NK-92 (cell line): Measurements from ENCODE around the gene ACTMAP.
"Not testable (repeated sequence)": the region's sequence is repeated elsewhere in the genome, so short reads cannot be mapped to it uniquely, and the experiment has no call there.

Experiments
- DNase-seq: peaks from one replicate; lab custom pipeline; 2025; ENCODE audit not compliant: unreplicated experiment; lab: John Stamatoyannopoulos, UW

Gene ACTMAP

DNA sequence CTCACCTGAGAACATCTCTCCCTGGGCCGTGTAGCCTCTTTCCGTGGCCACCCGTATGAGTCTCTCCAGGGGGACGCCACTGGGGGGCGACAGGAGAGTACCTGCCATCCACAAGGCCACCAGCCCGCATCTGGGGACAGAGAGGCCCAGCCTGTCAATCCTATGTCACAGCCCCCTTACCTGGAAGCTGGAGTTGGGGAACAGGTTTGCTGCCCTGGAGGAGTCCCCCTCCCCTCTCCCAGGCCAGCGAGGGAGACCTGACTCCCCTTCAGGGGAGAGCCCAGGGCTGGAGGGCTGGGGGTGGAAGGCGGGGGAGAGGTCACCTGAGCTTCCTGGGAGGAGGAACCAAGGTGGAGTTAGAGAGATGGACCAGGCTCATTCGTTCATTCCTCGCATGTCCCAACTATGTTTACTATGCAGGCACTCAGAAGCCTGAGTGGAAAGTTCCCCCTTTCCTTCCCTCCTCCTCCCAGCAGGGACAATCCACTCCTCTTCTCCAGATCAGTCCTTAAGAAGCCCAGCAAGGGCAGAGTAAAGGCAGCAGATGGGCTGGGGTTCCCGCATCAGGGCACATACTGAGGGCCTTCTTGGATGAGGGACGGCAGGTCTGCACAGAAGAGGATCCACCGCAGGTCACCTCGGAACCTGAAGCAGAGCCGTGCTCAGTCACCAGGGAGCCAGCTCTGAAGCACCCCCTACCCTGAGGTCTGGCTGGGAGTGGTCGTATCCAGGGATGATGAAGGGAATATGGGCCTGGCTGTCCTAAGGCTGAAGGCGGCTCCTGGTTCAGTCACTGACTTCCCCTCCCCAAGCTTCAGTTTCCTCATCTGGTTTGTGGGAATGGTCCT is 5.5 kb downstream of the ACTMAP start:
- DNase-seq: no peak

DNA sequence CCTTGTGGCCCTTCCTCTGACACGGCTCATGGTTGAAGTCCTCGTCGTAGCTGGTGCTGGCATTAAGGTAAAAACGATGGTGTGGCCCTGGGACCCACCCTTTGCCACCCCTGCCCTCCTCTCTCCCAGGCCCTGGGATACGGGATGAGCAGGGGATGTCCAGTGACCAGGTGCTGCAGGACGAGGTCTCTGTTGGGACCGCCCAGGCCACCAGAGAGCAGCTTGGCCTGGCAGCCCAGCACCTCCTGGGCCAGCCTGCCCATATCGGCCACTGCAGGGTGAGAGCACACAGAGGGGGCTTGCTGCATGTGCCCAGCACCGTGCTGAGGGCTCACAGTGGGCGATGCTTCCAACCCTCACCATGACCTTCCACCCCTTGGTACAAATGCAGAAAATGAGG is 6.4 kb downstream of the ACTMAP start:
- no peak for DNase-seq

DNA sequence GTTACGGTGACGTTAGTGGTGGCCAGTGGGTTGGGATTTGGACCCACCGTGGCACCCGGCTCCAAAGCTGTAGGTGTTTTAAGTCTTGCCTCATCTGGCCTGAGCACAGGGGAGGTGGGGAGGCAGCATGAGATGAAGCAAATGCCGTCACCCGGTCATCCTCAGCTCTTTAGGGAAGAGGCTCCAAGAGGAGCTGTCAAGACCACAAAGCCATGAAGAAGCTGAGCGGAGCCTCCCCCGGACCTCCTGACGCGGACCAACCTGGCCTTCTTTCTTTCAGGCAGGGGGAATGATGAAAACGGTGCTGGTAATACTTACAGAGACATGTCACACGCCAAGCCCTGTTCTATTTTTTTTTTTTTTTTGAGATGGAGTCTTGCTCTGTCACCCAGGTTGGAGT is 7.4 kb downstream of the ACTMAP start:
- no peak for DNase-seq

DNA sequence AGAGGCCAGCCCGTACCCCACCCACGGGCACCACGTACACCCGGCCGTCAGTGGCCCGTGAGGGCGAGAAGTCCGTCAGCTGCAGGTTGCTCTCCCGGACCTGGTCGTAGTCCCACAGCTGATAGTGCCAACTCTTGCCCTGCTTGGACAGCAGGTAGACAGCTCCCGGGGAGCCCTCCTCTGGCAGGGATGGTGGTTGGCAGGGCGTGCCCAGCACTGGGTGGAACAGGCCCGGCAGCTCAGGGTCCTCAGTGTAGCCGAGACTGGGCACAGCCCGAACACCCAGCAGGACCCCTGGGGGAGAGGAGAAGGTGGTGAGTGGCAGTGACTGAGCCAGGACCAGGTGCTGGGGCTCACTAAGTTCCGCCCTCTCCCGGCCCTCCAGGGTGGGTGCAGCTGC is 7.8 kb downstream of the ACTMAP start:
- DNase-seq: no peak

DNA sequence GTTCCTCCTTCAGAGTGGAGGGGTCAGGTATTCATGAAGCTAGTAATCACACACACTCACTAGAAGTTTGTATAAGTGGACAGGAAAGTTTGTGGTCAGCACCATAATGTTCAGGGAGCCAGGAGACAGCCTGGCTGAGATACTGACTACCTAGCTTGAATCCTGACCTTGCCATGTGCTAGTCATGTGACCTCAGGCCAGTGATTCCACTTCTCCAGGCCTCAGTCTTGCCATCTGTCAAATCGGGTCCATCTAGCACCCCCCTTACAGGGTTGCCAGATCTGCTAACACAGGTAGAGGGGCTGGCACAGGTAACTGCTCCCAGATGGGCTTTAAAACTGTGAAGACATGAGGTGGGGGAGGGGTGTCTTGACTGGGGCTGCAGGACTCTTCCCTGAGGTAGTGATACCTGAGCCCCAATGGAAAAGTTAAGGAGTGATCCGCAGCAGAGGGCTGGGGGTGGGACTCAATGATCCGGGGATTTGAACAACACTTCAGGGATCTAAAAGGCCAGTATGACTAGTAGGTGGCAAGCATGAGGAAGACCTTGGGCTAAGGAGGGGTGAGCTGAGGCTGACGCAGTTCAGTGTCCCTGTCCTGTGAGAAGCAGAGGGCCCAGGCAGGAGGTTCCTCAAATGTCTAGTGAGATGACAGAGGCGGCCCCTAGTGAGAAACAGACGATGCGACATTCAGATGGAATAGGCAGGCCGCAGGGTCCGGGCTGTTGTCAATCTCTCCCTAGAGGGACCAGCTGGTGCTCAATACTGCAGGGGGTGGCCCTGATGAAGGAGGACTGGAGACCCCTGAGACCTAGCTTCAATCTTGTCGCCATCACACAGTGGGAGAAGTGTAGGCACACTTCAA is 8.5 kb downstream of the ACTMAP start:
- DNase-seq: no peak

DNA sequence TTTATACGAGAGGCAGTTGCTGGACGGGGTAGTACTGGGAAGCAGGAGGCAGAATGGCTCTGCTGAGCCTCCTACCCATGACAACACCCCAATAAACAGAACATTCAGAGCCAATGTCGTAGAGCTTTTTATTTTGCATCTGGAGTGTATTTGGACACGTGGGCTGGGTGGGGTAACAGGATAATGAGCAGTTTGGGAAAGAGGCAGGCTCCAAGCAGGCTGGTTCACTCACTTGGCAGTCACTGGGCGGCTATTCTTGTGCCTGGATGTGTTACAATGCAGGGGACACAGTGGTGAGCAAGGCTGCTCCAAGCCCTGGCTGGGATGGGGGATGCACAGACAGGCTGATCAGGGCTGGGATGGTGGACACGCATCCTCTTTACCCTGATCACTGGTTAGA is 9.5 kb downstream of the ACTMAP start:
- DNase-seq: no peak

DNA sequence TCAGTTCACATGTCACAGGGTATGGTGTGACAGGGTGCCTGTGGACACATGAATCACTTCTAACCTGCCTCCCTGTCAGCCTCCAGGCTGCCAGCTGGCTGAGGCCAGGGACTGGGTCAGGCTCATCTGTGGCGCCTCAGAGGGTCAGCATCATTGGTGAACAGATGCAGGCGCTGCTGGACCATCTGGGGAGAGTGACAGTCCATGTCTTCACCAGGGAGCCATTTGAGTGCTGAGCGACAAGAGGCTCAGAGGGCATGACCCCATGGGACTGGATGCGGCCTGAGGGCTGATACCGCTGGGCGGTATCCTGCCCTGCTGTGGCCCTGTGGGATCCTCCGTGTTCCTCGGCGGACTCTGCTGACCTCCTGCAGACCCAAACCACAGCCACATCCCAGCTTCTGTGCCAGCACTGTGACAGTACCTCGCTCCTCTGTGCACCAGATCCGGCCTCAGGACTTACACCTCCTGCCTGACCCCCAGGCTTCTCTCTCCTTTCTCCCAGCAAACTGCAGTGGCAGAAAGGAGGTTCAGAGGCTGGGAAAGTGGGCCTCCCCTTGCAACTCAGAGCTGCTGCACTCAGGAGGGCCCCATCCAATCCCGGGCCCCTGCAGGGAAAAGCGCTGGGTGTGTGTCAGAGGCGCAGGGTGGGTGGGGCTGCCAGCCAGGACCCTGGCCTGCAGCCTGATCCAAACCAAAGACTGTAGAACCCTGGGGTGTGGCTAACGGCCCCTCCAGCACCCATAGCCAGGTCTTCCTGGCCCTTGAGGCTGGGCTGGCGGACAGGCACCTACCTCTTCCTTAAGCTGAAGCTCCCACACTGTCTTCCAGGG is 10.2 kb downstream of the ACTMAP start:
- DNase-seq: no peak

DNA sequence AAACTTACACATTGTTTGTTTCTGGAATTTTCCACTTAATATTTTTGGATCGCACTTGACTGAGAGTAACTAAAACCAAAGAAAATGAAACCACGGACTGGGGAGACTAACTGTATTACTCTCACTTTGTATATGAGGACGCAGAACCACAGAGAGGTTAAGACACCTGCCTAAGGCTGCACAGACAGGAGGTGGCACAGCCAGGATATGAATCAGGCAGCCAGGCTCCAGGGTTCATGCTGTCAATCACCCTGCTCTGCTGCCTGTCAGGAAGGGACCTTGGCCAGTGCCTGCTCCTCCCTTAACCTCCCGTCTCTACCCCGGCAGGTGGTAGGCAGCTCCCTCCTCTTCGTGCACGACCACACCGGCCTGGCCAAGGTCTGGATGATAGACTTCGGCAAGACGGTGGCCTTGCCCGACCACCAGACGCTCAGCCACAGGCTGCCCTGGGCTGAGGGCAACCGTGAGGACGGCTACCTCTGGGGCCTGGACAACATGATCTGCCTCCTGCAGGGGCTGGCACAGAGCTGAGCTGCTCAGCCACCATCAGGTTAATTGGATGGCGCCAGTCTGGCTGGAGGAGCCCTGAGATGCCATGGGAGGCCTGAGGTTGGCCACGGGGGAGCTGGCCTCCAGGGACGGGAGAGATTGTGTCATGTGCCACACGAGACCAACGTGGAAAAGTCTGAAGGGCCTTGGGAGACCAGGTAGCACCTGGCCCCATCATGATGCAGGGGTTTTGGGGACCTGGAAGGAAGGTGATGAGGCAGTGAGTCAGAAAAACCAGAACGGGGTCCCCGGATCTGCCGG is 11.0 kb downstream of the ACTMAP start:
- DNase-seq: no peak

DNA sequence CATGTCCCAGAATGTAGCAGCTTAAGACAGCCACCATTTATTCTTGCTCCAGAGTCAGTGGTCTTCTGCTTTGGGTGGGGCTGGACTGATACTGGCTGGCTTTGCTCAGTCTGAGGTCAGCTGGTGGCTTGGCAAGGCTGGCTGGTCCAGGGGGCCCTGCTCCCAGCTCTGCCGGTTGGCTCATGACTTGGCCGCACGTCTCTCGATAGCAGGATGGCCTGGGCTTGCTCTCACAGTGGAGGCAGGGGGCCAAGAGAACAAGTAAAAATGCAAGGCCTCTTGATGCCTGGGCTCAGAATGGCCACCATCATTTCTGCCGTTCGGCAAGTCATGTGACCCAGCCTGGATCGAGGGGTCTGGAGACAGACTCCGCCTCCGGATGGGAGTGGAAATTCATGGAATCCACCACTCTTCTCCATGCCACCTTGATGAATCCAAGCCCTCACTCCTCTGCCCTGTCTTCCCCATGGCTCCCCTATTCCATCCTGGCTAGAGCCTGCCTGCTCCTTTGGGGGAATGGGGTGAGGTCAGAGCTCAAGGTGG is 13.1 kb downstream of the ACTMAP start:
- no peak for DNase-seq

DNA sequence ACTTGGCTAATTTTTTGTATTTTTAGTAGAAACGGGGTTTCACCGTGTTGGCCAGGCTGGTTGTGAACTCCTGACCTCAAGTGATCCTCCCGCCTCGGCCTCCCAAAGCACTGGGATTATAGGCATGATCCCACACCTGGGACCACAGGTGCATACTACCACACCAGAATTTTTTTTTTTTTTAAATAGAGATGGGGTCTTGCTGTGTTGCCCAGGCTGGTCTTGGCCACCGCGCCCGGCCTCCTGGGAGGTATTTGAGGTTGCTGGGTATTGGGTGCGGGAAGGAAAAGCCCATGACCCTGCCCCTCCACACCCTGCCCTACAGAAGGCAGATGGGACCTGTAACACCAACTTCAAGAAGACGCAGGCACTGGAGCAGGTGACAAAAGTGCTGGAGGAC is 13.6 kb downstream of the ACTMAP start:
- DNase-seq: no peak

DNA sequence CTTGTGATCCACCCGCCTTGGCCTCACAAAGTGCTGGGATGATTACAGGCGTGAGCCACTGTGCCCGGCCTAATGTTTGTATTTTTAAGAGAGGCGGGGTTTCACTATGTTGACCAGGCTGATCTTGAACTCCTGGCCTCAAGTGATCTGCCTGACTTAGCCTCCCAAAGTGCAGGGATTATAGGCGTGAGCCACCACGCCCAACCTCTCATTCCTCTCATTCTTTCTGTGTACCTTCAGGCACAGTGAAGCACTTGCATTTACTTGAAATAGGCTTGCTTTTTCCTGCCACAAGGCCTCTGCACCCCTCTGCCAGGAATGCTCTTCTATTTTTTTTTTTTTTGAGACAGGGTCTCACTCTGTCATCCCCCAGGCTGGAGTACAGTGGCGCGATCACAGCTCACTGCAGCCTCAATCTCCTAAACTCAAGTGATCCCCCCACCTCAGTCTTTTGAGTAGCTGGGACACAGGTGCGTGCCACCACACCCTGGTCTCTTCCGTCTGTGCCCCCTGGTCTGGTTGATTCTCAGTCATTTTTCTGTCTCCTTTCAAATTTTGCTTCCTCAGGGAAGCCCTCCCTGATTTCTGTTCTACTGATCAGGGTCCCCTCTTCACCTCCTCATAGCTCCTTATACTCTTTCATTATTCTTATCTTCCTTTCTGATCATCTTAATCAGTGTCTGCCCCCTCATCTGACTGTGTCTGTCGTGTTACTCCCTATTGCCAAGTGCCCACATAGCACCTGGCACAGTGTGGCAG is 15.1 kb downstream of the ACTMAP start:
- no peak for DNase-seq

DNA sequence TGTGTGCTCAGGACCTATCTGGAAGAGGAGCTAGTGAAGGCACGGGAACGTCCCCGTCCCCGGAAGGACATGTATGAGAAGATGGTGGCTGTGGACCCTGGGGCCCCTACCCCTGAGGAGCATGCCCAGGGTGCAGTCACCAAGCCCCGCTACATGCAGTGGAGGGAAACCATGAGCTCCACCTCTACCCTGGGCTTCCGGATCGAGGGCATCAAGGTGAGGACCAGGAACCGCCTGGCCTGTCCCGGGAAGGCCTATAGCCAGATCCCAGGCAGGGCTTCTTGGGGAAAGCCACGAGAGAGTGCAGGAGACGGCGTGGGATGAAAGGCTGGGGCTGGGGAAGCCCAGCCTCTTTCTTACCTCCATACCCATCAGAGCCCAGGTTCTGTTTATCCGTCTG is 17.1 kb downstream of the ACTMAP start:
- DNase-seq: no peak

DNA sequence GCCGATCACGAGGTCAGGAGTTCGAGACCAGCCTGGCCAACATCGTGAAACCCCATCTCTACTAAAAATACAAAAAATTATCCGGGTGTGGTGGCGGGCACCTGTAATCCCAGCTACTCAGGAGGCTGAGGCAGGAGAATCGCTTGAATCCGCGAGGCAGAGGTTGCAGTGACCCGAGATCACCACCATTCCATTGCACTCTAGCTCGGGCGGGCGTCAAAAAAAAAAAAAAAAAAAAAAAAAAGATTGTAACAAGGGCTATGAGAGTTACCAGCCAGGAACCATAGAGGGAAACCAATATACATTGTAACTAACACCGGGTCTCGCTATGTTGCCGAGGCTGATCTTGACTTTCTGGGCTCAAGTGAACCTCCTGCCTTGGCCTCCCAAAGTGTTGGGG is 18.0 kb downstream of the ACTMAP start:
- DNase-seq: not testable (repeated sequence)

DNA sequence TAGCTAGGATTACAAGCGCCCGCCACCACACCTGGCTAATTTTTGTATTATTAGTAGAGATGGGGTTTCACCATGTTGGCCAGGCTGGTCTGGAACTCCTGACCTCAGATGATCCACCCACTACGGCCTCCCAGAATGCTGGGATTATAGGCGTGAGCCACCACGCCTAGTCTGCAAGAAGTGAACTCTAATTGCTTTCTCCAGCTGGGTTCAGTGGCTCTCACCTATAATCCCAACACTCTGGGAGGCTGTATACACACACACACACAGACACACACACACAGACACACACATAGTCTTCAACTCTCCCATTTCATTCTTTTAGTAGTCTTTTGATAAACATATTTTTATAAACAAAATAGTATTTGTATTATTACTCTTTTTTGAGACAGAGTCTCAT is 20.2 kb downstream of the ACTMAP start:
- not testable (repeated sequence) for DNase-seq

DNA sequence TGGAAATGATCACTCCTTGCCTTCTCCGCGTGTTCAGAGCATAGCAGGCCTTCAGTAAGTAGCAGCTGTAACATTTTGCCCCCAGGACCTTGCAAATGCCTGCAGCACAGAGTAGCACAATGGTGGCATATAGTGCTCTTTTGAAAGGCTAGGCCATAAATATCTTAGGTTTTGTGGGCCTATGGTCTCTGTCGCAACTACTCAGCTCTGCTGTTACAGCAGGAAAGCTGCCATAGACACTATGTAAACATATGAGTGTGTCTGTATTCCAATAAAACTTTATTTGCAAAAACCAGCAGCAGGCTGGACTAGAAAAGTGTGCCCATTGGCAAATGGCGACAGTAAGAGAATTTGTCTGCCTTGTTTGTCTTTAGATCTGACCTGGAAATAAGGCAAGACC is 24.0 kb downstream of the ACTMAP start:
- DNase-seq: no peak

DNA sequence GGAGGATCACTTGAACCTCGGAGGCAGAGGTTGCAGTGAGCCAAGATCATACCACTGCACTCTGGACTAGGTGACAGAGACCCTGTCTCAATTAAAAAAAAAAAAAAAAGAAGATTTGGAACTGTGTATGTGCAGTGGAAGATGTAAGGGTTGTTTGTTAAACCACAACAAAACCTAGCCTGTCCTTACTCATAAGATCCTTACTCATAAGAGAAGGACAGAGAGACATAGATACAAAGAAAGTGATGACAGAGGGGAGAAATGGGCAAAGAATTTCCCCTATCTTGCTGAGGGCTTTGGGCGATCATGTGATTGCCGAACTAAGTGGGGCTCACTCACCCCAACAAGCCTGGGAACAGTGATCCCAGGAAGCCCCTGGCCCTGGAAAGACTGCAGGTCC is 25.4 kb downstream of the ACTMAP start:
- DNase-seq: no peak

DNA sequence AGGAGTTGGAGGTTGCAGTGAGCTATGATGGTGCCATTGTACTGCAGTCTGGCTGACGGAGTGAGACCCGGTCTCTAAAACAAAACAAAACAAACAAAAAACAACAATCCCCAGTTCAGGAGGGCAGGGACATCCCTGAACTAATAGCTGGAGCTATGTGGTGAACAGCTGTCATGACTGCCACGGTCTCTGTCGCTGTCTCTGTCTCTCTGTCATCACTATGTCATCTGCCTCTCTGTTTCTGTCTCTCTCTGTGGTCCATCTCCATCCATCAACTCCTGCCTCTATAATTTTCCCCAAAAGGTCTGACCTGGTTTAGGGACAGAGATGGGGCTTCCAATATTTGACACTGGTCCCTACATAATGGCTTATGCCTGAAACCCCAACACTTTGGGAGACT is 26.0 kb downstream of the ACTMAP start:
- no peak for DNase-seq

DNA sequence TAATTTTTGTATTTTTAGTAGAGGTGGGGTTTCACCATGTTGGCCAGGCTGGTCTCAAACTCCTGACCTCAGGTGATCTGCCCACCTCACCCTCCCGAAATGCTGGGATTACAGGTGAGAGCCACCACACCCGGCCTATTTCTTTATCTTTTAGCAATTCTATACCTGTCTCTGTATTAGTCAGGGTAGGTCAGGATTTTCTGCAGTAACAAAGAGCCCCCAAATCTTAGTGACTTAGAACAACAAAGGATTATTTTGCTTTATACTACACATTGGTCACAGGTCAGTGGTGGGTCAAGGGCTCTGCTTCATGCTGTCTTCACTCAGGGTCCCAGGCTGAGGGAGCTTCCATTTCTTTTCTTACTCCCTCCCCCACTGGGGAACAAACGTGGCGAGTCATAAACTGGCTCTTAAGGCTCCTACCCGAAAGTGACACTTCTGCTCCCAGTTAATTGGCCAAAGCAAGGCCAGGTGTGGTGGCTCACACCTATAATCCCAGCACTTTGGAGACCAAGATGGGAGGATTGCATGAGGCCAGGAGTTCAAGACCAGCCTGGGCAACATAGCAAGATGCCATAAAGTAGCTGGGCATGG is 26.5 kb downstream of the ACTMAP start:
- DNase-seq: no peak
